MCF 10A (cell line): ENCODE results near the gene TNS3. TPM values are rescaled to one million over a fixed set of nuclear protein-coding genes. Genes with fewer than 3 reads are reported as not detected.

Source experiments
- BruUV-seq: library from RNA; stranded (reverse); fragments of 400-500 nt; replicated peaks from 2 replicates; lab custom pipeline; 2021; lab: Mats Ljungman, UMichigan
- CTCF ChIA-PET: fragments of 300-600 bp; sonication (Branson Sonifier 250); formaldehyde crosslinking; extraction: SDS; loops from one replicate; lab custom pipeline; 2021; ENCODE audit warnings: antibody characterized with exemption, inconsistent platforms; lab: Yijun Ruan, JAX
- POLR2A ChIA-PET: fragments of 300-600, 350-650 bp; sonication (Branson Sonifier 250); formaldehyde crosslinking; extraction: SDS; loops from one replicate; lab custom pipeline; 2020; ENCODE audit warnings: antibody characterized with exemption, inconsistent platforms; lab: Yijun Ruan, JAX
- DNase-seq: peaks from one replicate; pipeline ENCODE4 v3.0.0-alpha.2; 2018; ENCODE audit not compliant: unreplicated experiment
- H3K27ac Mint-ChIP-seq: one replicate; pipeline ENCODE4 v1.8.0; 2022; ENCODE audit warnings: mild to moderate bottlenecking, low read depth, mixed read lengths; ENCODE audit not compliant: unreplicated experiment
- H3K27me3 Mint-ChIP-seq: one replicate; pipeline ENCODE4 v1.8.0; 2022; ENCODE audit warnings: mixed read lengths; ENCODE audit not compliant: insufficient read depth, unreplicated experiment
- H3K36me3 Mint-ChIP-seq: one replicate; pipeline ENCODE4 v1.8.0; 2022; ENCODE audit warnings: mild to moderate bottlenecking, moderate library complexity, mixed read lengths; ENCODE audit not compliant: insufficient read depth, unreplicated experiment
- H3K4me1 Mint-ChIP-seq: one replicate; pipeline ENCODE4 v1.8.0; 2022; ENCODE audit warnings: mixed read lengths; ENCODE audit not compliant: insufficient read depth, unreplicated experiment
- H3K4me3 Mint-ChIP-seq: one replicate; pipeline ENCODE4 v1.8.0; 2022; ENCODE audit warnings: mild to moderate bottlenecking, moderate library complexity, mixed read lengths; ENCODE audit not compliant: unreplicated experiment
- H3K9me3 Mint-ChIP-seq: one replicate; pipeline ENCODE4 v1.8.0; 2022; ENCODE audit warnings: mixed read lengths; ENCODE audit not compliant: unreplicated experiment
- CTCF ChIP-seq: fragments of 200-600 bp; IDR thresholded peaks from one replicate; pipeline ENCODE4 v1.8.0; 2022; ENCODE audit warnings: antibody characterized with exemption, mild to moderate bottlenecking; ENCODE audit not compliant: unreplicated experiment
- intact Hi-C: fragments of 100-400 bp; cut with micrococcal nuclease; formaldehyde crosslinking; loops from 2 replicates; pipeline ENCODE4 v1.14.1; 2022
- total RNA-seq: library from RNA; stranded (reverse); gene quantifications from 2 replicates; pipeline ENCODE4 v1.2.3, GENCODE V29; 2022

The TNS3 gene
- total RNA-seq, 1 experiment from 2014 or later = 30.1 TPM

GRCh38 chr7:47332213-47332612, 249.7 kb downstream of the TNS3 start:
- no peak for DNase-seq
- TF ChIP-seq CTCF = no peak
- intact Hi-C loops = no loop called here
- H3K4me3 Mint-ChIP-seq = no peak overlapping the region
- BruUV-seq = no TSS peak
- H3K36me3 Mint-ChIP-seq = peaks cover 28% of the 10 kb centered on the region
- no peaks in the 10 kb centered on the region for H3K9me3 Mint-ChIP-seq
- ChIA-PET POLR2A (interaction anchor here (0.9 kb wide), 1 partner anchor 8 kb away, joined by 3 read pairs; no protein-coding TSS in a partner anchor), CTCF (interaction anchor here (0.6 to 1.9 kb wide), 2 partner anchors 56 to 66 kb away, joined by 3 to 8 read pairs; no protein-coding TSS in a partner anchor)
- no peak overlapping the region for H3K27ac Mint-ChIP-seq
- H3K4me1 Mint-ChIP-seq = peaks cover 33% of the 10 kb centered on the region
- no peaks in the 10 kb centered on the region for H3K27me3 Mint-ChIP-seq

GRCh38 chr7:47331179-47331565, 250.7 kb downstream of the TNS3 start:
- H3K27ac Mint-ChIP-seq = no peak overlapping the region
- no TSS peak for BruUV-seq
- no peaks in the 10 kb centered on the region for H3K27me3 Mint-ChIP-seq
- no peak for TF ChIP-seq CTCF
- no peaks in the 10 kb centered on the region for H3K9me3 Mint-ChIP-seq
- no peak for DNase-seq
- no peak overlapping the region for H3K4me3 Mint-ChIP-seq
- intact Hi-C loops = no loop called here
- ChIA-PET CTCF (interaction anchor here (0.6 to 1.4 kb wide), 2 partner anchors 65 kb away, joined by 3 read pairs; no protein-coding TSS in a partner anchor), POLR2A (no interaction called here)
- H3K36me3 Mint-ChIP-seq = peaks cover 20% of the 10 kb centered on the region
- H3K4me1 Mint-ChIP-seq = peaks cover 23% of the 10 kb centered on the region

GRCh38 chr7:47330561-47331178, 251.2 kb downstream of the TNS3 start:
- Mint-ChIP-seq H3K27ac (peak overlapping the region; percentile 70), H3K36me3 (peaks cover 20% of the 10 kb centered on the region), H3K9me3 (no peaks in the 10 kb centered on the region), H3K4me1 (peaks cover 18% of the 10 kb centered on the region), H3K27me3 (no peaks in the 10 kb centered on the region), H3K4me3 (no peak overlapping the region)
- no peak for TF ChIP-seq CTCF
- no TSS peak for BruUV-seq
- no peak for DNase-seq
- intact Hi-C loops = no loop called here
- POLR2A ChIA-PET = no interaction called here
- CTCF ChIA-PET = interaction anchor here (0.6 to 1.4 kb wide), 2 partner anchors 64 to 66 kb away, joined by 3 read pairs; no protein-coding TSS in a partner anchor

GRCh38 chr7:47330026-47330425, 251.9 kb downstream of the TNS3 start:
- intact Hi-C loops = no loop called here
- no TSS peak for BruUV-seq
- POLR2A ChIA-PET = no interaction called here
- H3K36me3 Mint-ChIP-seq = peaks cover 25% of the 10 kb centered on the region
- H3K4me1 Mint-ChIP-seq = peaks cover 15% of the 10 kb centered on the region
- CTCF ChIA-PET = no interaction called here
- peak overlapping the region; percentile 70 for H3K27ac Mint-ChIP-seq
- no peak for TF ChIP-seq CTCF
- DNase-seq = no peak
- H3K4me3 Mint-ChIP-seq = no peak overlapping the region
- no peaks in the 10 kb centered on the region for H3K27me3 Mint-ChIP-seq
- no peaks in the 10 kb centered on the region for H3K9me3 Mint-ChIP-seq
